Measurements from ENCODE around the gene MICAL2. TPM values are rescaled to one million over a fixed set of nuclear protein-coding genes. Genes with fewer than 3 reads are reported as not detected.

Gene MICAL2
- total RNA-seq, 2 experiments from 2014 or later, result not detected

- TF ChIP-seq EZH2phosphoT487 (IDR thresholded peaks at IDR 0.05; ENCODE audit: borderline replicate concordance, low read depth, low read length), result no peak
- TF ChIP-seq, protein P1, sequence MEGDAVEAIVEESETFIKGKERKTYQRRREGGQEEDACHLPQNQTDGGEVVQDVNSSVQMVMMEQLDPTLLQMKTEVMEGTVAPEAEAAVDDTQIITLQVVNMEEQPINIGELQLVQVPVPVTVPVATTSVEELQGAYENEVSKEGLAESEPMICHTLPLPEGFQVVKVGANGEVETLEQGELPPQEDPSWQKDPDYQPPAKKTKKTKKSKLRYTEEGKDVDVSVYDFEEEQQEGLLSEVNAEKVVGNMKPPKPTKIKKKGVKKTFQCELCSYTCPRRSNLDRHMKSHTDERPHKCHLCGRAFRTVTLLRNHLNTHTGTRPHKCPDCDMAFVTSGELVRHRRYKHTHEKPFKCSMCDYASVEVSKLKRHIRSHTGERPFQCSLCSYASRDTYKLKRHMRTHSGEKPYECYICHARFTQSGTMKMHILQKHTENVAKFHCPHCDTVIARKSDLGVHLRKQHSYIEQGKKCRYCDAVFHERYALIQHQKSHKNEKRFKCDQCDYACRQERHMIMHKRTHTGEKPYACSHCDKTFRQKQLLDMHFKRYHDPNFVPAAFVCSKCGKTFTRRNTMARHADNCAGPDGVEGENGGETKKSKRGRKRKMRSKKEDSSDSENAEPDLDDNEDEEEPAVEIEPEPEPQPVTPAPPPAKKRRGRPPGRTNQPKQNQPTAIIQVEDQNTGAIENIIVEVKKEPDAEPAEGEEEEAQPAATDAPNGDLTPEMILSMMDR (conservative IDR thresholded peaks at IDR 0.05; ENCODE audit: low read length), result no peak
- ChIA-PET POLR2A (interaction anchor here (0.7 kb wide), 1 partner anchor 382 kb away, joined by 3 read pairs; no protein-coding TSS in a partner anchor), CTCF (ENCODE audit: unreplicated experiment) (no interaction called here)
- Histone ChIP-seq H3K9me2 (ENCODE audit: insufficient read depth, low read length) (no peaks in the 10 kb centered on the region), H3K27ac (ENCODE audit: low read depth, low read length, poor library complexity, severe bottlenecking) (no peak overlapping the region), H3K9me3 (ENCODE audit: low read length) (no peaks in the 10 kb centered on the region), H3K4me1 (ENCODE audit: insufficient read depth, low read length, poor library complexity, severe bottlenecking) (no peaks in the 10 kb centered on the region), H3K4me3 (ENCODE audit: low read depth, low read length, poor library complexity, severe bottlenecking) (no peak overlapping the region), H4K20me1 (ENCODE audit: insufficient read depth, low read length) (no peaks in the 10 kb centered on the region), H3K79me2 (ENCODE audit: insufficient read depth, low read depth, low read length) (no peaks in the 10 kb centered on the region), H3K36me3 (ENCODE audit: insufficient read depth, low read length) (no peaks in the 10 kb centered on the region), H2AFZ (ENCODE audit: low read length) (no peak overlapping the region), H3K4me2 (ENCODE audit: low read length) (no peak overlapping the region)
- intact Hi-C loops (cut with micrococcal nuclease; ENCODE audit: unreplicated experiment), result no loop called here
- no TSS peak for BruUV-seq (replicated peaks)
- no peak for DNase-seq (ENCODE audit: low spot score)
These were observed 46.9 kb downstream of the MICAL2 start for GRCh38 chr11:12157241-12157661.

DNA sequence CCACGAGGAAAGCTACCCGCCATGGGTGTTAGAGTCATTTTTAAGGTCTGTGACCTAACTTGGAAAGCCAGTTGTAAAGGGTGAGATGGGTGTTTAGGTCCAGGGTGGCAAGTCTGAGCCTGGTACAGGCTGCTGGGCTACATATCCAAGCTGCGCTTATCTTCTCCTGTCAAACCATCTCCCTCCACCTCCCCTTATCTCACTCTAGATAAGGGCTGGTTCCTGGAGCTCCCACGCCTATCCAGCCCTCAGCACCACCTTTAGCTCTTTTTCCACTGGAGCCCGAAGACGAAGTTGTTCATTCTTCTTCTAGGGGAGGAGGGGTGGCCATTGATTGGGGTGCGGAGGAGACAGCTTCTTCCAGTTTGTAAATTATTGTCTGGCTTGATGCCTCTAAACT lies 48.5 kb downstream of the MICAL2 start:
- no peak overlapping the region for H2AFZ ChIP-seq (ENCODE audit: low read length)
- intact Hi-C loops (cut with micrococcal nuclease; ENCODE audit: unreplicated experiment), result no loop called here
- no peak for DNase-seq (ENCODE audit: low spot score)
- ChIA-PET CTCF (ENCODE audit: unreplicated experiment) (no interaction called here), POLR2A (interaction anchor here (0.6 kb wide), 2 partner anchors 57 to 96 kb away, joined by 3 read pairs; no protein-coding TSS in a partner anchor)
- H3K9me3 ChIP-seq (ENCODE audit: low read length), result no peaks in the 10 kb centered on the region
- H4K20me1 ChIP-seq (ENCODE audit: insufficient read depth, low read length), result no peaks in the 10 kb centered on the region
- H3K36me3 ChIP-seq (ENCODE audit: insufficient read depth, low read length), result no peaks in the 10 kb centered on the region
- H3K4me1 ChIP-seq (ENCODE audit: insufficient read depth, low read length, poor library complexity, severe bottlenecking), result no peaks in the 10 kb centered on the region
- no peak overlapping the region for H3K27ac ChIP-seq (ENCODE audit: low read depth, low read length, poor library complexity, severe bottlenecking)
- no peaks in the 10 kb centered on the region for H3K79me2 ChIP-seq (ENCODE audit: insufficient read depth, low read depth, low read length)
- H3K4me2 ChIP-seq (ENCODE audit: low read length), result no peak overlapping the region
- no peak overlapping the region for H3K4me3 ChIP-seq (ENCODE audit: low read depth, low read length, poor library complexity, severe bottlenecking)
- H3K9me2 ChIP-seq (ENCODE audit: insufficient read depth, low read length), result no peaks in the 10 kb centered on the region
- TF ChIP-seq, protein P1 (conservative IDR thresholded peaks at IDR 0.05; ENCODE audit: low read length), result no peak
- no peak for TF ChIP-seq EZH2phosphoT487 (IDR thresholded peaks at IDR 0.05; ENCODE audit: borderline replicate concordance, low read depth, low read length)
- no TSS peak for BruUV-seq (replicated peaks)

DNA sequence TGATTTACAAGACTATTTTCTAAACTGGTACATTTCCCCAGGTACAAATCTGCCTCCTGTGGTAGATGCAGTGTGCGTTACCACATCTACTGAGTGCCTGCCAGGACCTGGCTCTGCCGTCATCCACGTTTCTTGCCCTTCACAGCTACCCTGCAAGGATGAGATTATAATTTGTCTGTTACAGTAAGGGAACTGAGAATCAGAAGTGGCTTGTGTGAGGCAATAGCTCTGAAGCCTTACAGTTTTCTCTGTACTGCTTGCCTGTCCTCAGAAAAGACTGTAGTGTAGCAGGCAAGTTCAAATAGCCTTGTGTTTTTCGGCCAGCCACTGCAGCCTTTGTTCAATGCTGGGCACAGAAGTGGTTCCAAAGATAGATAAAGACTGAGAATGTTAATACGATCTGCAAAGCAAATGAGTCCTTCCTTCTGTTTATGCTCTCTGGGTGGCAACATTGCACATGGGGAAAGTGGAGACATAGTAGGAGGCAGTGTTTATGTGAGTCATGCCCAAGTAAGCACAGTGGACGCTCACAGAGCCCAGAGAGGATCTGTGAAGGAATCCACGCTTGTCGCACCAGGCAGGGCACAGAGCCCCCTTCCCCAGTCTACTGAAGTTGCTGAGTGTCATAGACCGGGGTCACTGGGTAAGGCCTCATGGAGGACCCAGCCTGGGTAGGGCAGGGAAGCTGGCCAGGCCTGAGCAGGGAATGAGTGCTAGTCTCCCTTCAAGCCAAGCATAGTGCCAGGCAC lies 49.1 kb downstream of the MICAL2 start:
- no TSS peak for BruUV-seq (replicated peaks)
- Histone ChIP-seq H3K4me1 (ENCODE audit: insufficient read depth, low read length, poor library complexity, severe bottlenecking) (no peaks in the 10 kb centered on the region), H3K79me2 (ENCODE audit: insufficient read depth, low read depth, low read length) (no peaks in the 10 kb centered on the region), H3K9me3 (ENCODE audit: low read length) (no peaks in the 10 kb centered on the region), H3K4me3 (ENCODE audit: low read depth, low read length, poor library complexity, severe bottlenecking) (no peak overlapping the region), H3K36me3 (ENCODE audit: insufficient read depth, low read length) (no peaks in the 10 kb centered on the region), H2AFZ (ENCODE audit: low read length) (no peak overlapping the region), H3K4me2 (ENCODE audit: low read length) (no peak overlapping the region), H3K9me2 (ENCODE audit: insufficient read depth, low read length) (no peaks in the 10 kb centered on the region), H4K20me1 (ENCODE audit: insufficient read depth, low read length) (no peaks in the 10 kb centered on the region), H3K27ac (ENCODE audit: low read depth, low read length, poor library complexity, severe bottlenecking) (no peak overlapping the region)
- POLR2A ChIA-PET, result interaction anchor here (0.6 kb wide), 2 partner anchors 57 to 96 kb away, joined by 3 read pairs; no protein-coding TSS in a partner anchor
- intact Hi-C loops (cut with micrococcal nuclease; ENCODE audit: unreplicated experiment), result no loop called here
- TF ChIP-seq EZH2phosphoT487 (IDR thresholded peaks at IDR 0.05; ENCODE audit: borderline replicate concordance, low read depth, low read length), result no peak
- no peak for DNase-seq (ENCODE audit: low spot score)
- CTCF ChIA-PET (ENCODE audit: unreplicated experiment), result no interaction called here

Data from OCI-LY7 (cell line).